Neural crest cell (in vitro differentiated cells): ENCODE results near the gene TDRD1. TPM values are rescaled to one million over a fixed set of nuclear protein-coding genes. Genes with fewer than 3 reads are reported as not detected.

Experiments used
- DNase-seq: peaks from one replicate; pipeline ENCODE4 v3.0.0; 2021; ENCODE audit warnings: low read depth, mixed read lengths, low spot score
- H3K27ac Mint-ChIP-seq: one replicate; pipeline ENCODE4 v1.8.0; 2021; ENCODE audit warnings: mild to moderate bottlenecking, mixed read lengths; ENCODE audit not compliant: unreplicated experiment
- H3K27me3 Mint-ChIP-seq: 2 replicates; pipeline ENCODE4 v1.8.0; 2021; ENCODE audit warnings: low read depth, mild to moderate bottlenecking, mixed read lengths
- H3K36me3 Mint-ChIP-seq: 2 replicates; pipeline ENCODE4 v1.8.0; 2021; ENCODE audit warnings: low read depth, mild to moderate bottlenecking, mixed read lengths
- H3K4me1 Mint-ChIP-seq: 2 replicates; pipeline ENCODE4 v1.8.0; 2021; ENCODE audit warnings: mixed read lengths
- H3K4me3 Mint-ChIP-seq: one replicate; pipeline ENCODE4 v1.8.0; 2021; ENCODE audit warnings: mild to moderate bottlenecking, mixed read lengths
- H3K9me3 Mint-ChIP-seq: 2 replicates; pipeline ENCODE4 v1.8.0; 2021; ENCODE audit warnings: mixed read lengths
- total RNA-seq: library from RNA; stranded (reverse); gene quantifications from 2 replicates; pipeline ENCODE4 v1.2.1, GENCODE V29; 2021
- TF ChIP-seq, protein P1 (sequence below): fragments of 200-600 bp; sonication (generic); conservative IDR thresholded peaks from 2 replicates; pipeline ENCODE4 v1.5.0; 2021; ENCODE audit warnings: antibody characterized with exemption, mild to moderate bottlenecking

Gene TDRD1
- total RNA-seq, 1 donor from 2014 or later: not detected

DNA sequence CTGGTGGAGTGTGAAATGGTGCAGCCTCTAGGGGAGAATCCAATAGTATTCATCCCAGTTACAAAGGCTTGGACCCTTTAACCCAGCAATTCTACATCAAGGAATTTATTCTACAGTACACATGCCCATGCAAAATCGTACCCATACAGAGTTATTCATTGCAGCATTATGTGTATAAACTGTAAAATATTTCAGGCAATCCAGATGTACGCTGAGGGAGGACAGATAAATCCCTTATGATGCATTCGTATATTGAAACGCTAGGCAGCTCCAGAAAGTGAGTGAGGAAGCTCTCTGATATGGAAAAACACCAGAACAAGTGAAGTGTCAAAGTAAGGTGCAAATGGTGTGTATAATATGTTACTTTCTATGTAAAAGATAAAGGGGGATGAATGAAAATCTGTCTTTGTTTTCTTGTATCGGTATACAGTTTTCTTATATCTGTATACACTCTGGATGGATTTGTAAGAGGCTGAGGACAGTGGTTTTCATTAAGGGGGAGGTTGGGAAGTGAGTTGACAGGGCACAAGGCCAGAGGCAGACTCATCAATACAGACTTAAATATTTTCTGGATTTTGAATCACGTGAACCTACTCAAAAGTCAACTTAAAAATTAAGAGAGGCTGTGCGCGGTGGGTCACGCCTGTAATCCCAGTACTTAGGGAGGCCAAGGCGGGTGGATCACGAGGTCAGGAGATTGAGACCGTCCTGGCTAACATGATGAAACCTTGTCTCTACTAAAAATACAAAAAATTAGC is 77.0 kb downstream of the TDRD1 start:
- H3K4me1 Mint-ChIP-seq: peaks cover 9% of the 10 kb centered on the region
- no peaks in the 10 kb centered on the region for H3K36me3 Mint-ChIP-seq
- peaks cover 5% of the 10 kb centered on the region for H3K9me3 Mint-ChIP-seq
- peaks cover 3% of the 10 kb centered on the region for H3K27me3 Mint-ChIP-seq
- DNase-seq: no peak
- no peak overlapping the region for H3K4me3 Mint-ChIP-seq
- TF ChIP-seq, protein P1, sequence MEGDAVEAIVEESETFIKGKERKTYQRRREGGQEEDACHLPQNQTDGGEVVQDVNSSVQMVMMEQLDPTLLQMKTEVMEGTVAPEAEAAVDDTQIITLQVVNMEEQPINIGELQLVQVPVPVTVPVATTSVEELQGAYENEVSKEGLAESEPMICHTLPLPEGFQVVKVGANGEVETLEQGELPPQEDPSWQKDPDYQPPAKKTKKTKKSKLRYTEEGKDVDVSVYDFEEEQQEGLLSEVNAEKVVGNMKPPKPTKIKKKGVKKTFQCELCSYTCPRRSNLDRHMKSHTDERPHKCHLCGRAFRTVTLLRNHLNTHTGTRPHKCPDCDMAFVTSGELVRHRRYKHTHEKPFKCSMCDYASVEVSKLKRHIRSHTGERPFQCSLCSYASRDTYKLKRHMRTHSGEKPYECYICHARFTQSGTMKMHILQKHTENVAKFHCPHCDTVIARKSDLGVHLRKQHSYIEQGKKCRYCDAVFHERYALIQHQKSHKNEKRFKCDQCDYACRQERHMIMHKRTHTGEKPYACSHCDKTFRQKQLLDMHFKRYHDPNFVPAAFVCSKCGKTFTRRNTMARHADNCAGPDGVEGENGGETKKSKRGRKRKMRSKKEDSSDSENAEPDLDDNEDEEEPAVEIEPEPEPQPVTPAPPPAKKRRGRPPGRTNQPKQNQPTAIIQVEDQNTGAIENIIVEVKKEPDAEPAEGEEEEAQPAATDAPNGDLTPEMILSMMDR: no peak
- no peak overlapping the region for H3K27ac Mint-ChIP-seq

DNA sequence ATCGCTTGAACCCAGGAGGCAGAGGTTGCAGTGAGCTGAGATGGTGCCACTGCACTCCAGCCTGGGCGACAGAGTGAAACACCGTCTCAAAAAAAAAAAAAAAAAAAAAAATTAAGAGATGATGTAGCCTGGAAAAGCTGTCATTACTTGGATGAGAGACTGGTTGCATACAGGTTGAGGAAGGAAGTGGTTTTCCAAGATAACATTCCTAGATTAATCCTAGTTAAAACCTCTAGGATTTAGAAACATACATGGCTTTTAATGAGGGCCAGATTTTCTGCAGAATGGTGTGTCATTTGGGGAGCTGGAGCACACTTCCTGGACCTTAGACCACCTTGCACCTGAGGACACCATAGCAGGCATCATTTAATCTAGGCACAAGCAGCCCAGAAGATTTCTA is 77.7 kb downstream of the TDRD1 start:
- TF ChIP-seq, protein P1: no peak
- peaks cover 5% of the 10 kb centered on the region for H3K9me3 Mint-ChIP-seq
- H3K27me3 Mint-ChIP-seq: peaks cover 3% of the 10 kb centered on the region
- no peak for DNase-seq
- H3K36me3 Mint-ChIP-seq: no peaks in the 10 kb centered on the region
- H3K4me1 Mint-ChIP-seq: peaks cover 9% of the 10 kb centered on the region
- H3K4me3 Mint-ChIP-seq: no peak overlapping the region
- no peak overlapping the region for H3K27ac Mint-ChIP-seq

DNA sequence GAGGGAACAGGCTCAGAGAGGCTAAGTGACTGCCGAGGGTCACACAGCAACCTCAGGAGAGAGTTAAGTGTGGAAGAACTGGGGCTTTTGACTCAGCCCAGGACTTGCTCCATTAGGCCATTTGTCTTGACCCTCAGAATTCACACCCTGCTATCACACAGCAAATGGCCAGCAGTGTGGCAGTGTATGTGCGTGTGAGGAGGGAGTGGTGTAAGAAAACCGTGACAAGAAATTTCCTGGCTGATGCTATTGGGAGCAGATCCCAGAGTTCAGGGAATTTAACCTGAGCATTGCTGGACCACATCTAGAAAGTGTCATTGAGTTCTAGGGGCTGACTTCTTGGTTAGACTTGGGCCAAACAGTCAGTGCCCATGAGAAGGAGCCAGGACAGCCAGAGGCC is 78.3 kb downstream of the TDRD1 start:
- Mint-ChIP-seq H3K4me3 (no peak overlapping the region), H3K9me3 (peaks cover 5% of the 10 kb centered on the region), H3K4me1 (peaks cover 9% of the 10 kb centered on the region), H3K36me3 (no peaks in the 10 kb centered on the region), H3K27me3 (peaks cover 3% of the 10 kb centered on the region), H3K27ac (no peak overlapping the region)
- TF ChIP-seq, protein P1: no peak
- DNase-seq: no peak

DNA sequence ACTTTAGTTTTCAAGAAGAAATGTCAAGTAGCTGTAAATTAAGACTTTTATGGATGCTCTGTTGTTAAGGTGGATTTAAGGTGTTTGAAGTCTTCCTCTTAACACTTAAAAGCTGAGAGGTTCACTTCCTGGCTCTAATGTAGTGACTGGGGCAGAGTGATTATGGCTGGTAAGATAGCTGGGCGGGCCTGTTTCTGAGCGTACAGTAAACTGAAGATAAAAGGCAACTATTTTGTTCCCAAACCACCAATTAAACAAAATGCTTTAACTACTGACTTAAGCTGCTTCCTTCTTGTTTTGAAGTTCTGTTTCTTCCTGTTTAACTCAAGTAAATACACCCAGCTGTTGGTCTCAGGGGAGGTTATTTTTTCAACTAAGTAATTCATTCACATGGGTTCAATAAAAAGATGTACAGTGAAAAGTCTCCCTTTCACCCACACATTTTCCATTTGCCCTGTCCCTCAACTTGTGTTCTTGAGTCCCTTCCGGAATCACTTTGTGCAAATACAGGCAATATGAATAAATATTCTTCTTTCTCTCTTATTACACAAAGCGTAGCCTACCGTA is 79.2 kb downstream of the TDRD1 start:
- H3K9me3 Mint-ChIP-seq: peaks cover 2% of the 10 kb centered on the region
- no peaks in the 10 kb centered on the region for H3K36me3 Mint-ChIP-seq
- H3K27me3 Mint-ChIP-seq: peaks cover 3% of the 10 kb centered on the region
- H3K27ac Mint-ChIP-seq: no peak overlapping the region
- DNase-seq: no peak
- no peak overlapping the region for H3K4me3 Mint-ChIP-seq
- TF ChIP-seq, protein P1: no peak
- peaks cover 9% of the 10 kb centered on the region for H3K4me1 Mint-ChIP-seq

DNA sequence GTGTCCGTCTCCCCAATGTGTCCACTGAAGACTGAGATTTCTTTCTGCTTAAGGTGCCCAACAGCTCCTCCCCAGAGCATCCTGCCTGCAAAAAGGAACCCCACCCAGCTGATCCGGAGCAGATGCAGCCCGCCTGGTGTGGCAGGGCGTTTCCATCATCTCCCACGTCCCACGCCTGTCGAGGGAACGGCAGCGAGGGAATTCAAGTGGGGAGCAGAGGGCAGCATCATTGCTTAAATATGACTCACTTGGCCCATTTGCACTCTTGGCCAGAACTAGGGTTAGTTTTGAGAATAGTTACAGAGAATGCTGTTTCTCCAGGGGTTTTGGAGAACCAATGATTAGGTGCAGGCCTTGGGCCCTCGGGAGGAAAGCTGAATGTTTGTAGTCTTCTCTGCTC is 80.7 kb downstream of the TDRD1 start:
- Mint-ChIP-seq H3K4me1 (peaks cover 9% of the 10 kb centered on the region), H3K27ac (no peak overlapping the region), H3K27me3 (no peaks in the 10 kb centered on the region), H3K9me3 (no peaks in the 10 kb centered on the region), H3K4me3 (no peak overlapping the region), H3K36me3 (no peaks in the 10 kb centered on the region)
- TF ChIP-seq, protein P1: no peak
- DNase-seq: no peak
